HFF-Myc (cell line): ENCODE results near the gene CRY2.

Experiments
- DNase-seq: peaks from one replicate; pipeline ENCODE4 v3.0.0-alpha.2; 2011; ENCODE audit warnings: low read depth; ENCODE audit errors: extremely low read depth
- H3K4me3 ChIP-seq: replicated peaks from 2 replicates; pipeline ENCODE4 v1.5.1; 2011; ENCODE audit warnings: low read depth, mild to moderate bottlenecking, control low read depth, low read length
- TF ChIP-seq, protein P1 (sequence below): IDR thresholded peaks from 2 replicates; pipeline ENCODE4 v1.5.1; 2012; ENCODE audit warnings: mild to moderate bottlenecking, low read depth, low read length, control low read depth; ENCODE audit errors: missing control alignments

The CRY2 gene

DNA sequence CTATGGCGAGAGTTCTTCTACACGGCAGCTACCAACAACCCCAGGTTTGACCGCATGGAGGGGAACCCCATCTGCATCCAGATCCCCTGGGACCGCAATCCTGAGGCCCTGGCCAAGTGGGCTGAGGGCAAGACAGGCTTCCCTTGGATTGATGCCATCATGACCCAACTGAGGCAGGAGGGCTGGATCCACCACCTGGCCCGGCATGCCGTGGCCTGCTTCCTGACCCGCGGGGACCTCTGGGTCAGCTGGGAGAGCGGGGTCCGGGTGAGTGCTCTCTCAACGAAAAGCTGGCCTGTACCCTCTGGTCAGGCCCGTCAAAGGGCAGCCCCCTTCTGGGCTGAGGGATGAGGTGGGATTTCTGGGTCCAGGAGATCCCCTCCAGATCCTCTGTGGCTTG, 22.3 kb downstream of the CRY2 start:
- no peak for DNase-seq
- H3K4me3 ChIP-seq = no peak overlapping the region
- TF ChIP-seq, protein P1, sequence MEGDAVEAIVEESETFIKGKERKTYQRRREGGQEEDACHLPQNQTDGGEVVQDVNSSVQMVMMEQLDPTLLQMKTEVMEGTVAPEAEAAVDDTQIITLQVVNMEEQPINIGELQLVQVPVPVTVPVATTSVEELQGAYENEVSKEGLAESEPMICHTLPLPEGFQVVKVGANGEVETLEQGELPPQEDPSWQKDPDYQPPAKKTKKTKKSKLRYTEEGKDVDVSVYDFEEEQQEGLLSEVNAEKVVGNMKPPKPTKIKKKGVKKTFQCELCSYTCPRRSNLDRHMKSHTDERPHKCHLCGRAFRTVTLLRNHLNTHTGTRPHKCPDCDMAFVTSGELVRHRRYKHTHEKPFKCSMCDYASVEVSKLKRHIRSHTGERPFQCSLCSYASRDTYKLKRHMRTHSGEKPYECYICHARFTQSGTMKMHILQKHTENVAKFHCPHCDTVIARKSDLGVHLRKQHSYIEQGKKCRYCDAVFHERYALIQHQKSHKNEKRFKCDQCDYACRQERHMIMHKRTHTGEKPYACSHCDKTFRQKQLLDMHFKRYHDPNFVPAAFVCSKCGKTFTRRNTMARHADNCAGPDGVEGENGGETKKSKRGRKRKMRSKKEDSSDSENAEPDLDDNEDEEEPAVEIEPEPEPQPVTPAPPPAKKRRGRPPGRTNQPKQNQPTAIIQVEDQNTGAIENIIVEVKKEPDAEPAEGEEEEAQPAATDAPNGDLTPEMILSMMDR = no peak

DNA sequence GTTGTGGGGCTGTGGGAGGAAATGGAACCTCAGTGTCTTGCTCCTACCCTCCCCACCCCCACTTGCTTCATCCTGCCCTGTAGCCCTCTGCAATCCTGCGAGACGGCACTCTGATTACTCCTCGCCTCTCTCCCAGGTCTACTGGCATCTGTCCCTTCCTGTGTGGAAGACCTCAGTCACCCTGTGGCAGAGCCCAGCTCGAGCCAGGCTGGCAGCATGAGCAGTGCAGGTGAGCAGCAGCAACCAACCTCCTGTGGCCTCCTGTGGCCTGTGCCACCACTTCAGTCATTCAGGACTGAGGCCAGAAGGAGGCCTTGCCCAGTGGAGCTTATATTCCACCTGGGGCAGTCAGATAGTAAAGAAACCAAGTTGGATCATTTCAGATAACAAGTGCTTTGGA, 23.4 kb downstream of the CRY2 start:
- TF ChIP-seq, protein P1 = no peak
- DNase-seq = no peak
- H3K4me3 ChIP-seq = no peak overlapping the region

DNA sequence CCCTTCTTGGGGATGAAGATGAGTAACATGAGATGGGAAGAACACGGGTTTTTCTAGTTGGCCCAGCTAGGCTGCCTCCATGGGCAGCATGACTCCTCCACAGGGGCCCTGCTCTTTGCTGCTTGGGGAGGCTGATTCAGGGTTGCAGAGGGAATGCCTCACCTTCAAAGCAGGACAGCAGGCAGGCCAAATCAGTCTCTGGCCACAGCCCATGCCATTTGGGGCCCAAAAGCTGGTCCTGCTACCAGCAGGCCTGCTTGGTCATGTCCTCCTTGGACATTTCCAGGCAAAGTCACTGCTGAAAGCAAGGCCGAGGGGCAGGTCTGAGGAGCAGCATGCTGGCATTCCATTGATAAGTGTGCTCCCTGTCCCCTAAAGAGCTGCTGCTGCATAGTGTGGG, 24.4 kb downstream of the CRY2 start:
- no peak overlapping the region for H3K4me3 ChIP-seq
- no peak for DNase-seq
- TF ChIP-seq, protein P1 = no peak

DNA sequence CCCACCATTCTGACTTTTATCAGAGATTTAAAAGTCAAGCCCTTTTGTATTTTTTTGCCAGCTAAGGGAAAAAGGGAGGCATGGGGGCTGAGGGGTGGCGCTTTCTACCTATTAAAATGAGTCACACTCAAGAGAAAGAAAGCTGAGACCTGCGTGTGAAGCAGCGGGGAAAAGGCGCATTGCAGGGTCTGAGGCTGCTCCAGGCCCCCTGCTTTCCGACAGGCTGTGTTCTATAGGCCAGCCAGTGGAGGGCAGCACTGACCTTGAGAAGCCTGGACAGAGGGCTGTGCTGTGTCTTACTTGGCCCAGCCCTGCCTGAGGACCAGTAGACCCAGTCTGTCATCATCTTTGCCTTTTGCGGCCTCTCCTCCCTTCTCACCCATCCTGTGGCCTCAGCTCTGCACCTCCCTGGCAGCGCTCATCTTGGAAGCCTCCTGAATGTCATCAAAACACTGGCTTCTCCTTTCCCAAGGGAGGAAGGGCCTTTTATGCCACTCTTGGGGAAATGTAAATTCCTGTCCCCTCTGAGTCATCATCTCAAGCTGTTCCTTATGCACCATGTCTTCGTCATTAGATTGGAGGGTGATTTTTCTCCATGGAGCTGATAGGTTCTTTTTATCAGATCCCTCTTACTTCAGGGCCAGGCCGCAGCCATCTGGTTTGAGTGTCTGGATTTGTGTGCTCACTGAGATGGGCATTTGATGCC, 25.5 kb downstream of the CRY2 start:
- no peak overlapping the region for H3K4me3 ChIP-seq
- TF ChIP-seq, protein P1 = peak; percentile 83
- peak; percentile 79 for DNase-seq

DNA sequence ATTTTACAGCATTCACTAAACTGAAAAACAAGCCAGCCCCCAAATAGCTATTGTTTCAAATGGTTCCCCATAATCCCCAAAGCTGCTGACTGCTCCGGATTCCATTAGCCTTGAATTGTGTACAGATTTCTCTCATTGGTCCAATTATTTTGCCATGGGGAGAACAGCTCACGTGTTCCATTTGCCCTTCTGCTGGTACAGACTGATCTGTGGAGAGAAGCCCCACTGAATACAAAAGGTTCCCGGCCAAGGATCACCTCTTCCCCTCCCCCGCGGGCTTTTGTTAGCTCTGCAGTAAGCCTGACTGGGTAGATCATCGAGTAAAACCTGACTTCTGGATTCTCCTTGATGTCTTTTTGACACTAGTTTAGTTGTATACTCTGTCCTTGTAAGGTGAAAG, 29.1 kb downstream of the CRY2 start:
- TF ChIP-seq, protein P1 = no peak
- DNase-seq = no peak
- H3K4me3 ChIP-seq = no peak overlapping the region

DNA sequence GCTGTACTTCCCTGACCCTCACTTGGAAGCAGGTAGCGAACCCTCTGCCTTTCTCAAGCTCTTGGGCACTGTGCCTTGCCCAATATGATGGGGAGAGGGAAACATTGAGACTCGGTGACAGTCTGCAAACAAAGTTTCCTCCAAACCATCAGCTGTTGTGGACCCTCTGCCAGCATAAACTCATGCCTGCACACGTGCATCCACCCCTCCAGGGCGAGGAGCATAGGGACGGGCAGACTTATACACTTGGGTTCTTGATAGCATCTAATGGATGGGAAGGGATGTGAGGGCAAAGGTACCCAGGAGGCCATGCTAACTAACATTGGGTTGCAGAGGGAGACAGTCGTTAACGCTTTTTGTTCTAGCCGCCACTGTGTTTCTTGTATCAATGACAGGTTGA, 29.9 kb downstream of the CRY2 start:
- no peak for DNase-seq
- H3K4me3 ChIP-seq = no peak overlapping the region
- TF ChIP-seq, protein P1 = no peak

DNA sequence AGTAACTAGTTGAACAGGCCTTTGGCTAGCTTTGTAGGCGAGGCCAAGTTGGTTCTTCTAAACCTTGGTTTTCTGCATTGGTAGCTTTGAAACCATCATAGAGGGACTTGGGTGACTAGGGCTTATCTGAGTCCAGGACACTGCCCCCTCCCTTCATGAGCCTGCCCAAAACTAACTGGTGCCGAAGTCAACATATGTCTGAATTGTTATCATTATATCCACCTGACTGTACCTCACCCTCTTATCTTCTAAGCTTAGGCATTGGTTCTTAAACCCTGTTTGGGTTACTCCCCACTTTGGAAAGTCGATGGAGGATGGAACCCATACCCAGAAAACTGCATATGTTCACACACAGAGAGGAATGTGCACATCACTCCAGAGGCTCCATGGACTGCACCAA, 30.6 kb downstream of the CRY2 start:
- no peak overlapping the region for H3K4me3 ChIP-seq
- no peak for DNase-seq
- TF ChIP-seq, protein P1 = no peak
